Measurements from ENCODE around the gene OTOGL.

The OTOGL gene

DNA sequence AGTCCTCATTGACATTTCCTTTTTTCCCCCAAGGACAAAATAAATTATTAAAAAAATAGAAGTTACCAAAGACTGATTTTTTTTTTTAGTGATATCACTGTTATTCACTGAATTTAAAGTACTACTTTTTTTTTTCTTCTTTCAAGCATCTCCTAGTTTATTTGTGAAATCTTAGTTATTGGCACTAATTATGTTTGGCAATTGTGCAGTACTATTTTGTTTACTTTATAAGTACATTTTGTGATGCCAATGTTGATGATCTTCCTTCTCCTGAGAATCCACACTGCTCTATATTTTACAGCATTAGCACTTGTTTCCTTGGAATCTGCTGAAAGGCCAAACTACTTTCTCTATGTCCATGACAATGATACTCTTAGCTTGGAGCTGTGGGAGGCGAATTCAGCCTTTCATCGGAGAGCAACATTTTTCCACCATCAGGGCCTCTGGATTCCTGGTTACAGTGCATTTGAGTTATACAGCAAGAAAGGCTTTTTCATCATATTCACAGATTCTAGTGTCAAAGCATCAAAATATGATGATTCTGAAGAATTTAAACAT is 220.9 kb downstream of the OTOGL start:
- TF ChIP-seq, protein P1, sequence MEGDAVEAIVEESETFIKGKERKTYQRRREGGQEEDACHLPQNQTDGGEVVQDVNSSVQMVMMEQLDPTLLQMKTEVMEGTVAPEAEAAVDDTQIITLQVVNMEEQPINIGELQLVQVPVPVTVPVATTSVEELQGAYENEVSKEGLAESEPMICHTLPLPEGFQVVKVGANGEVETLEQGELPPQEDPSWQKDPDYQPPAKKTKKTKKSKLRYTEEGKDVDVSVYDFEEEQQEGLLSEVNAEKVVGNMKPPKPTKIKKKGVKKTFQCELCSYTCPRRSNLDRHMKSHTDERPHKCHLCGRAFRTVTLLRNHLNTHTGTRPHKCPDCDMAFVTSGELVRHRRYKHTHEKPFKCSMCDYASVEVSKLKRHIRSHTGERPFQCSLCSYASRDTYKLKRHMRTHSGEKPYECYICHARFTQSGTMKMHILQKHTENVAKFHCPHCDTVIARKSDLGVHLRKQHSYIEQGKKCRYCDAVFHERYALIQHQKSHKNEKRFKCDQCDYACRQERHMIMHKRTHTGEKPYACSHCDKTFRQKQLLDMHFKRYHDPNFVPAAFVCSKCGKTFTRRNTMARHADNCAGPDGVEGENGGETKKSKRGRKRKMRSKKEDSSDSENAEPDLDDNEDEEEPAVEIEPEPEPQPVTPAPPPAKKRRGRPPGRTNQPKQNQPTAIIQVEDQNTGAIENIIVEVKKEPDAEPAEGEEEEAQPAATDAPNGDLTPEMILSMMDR (IDR thresholded peaks at IDR 0.05; ENCODE audit: extremely low read depth, missing control alignments) = no peak
- no peak for DNase-seq (ENCODE audit: low spot score)

DNA sequence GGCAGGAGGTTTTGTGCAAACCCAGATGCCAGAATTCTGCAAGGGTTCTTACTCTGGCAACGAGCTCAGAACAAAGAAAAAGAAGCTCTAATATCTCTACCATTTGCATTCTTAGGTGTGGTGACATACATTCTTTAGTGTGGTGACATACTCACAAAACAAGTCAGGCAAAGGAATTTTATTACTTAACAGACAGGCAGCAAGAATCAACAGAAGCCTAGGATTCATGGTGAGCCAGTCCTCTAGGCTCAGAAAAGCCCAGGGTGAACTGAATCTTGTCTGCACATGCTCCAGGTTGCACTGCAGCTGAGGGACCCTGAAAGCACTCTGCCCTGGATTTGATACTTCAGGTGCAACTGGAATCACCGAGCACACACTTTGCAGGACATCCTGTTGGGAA is 222.3 kb downstream of the OTOGL start:
- TF ChIP-seq, protein P1 (IDR thresholded peaks at IDR 0.05; ENCODE audit: extremely low read depth, missing control alignments) = no peak
- DNase-seq (ENCODE audit: low spot score) = no peak

DNA sequence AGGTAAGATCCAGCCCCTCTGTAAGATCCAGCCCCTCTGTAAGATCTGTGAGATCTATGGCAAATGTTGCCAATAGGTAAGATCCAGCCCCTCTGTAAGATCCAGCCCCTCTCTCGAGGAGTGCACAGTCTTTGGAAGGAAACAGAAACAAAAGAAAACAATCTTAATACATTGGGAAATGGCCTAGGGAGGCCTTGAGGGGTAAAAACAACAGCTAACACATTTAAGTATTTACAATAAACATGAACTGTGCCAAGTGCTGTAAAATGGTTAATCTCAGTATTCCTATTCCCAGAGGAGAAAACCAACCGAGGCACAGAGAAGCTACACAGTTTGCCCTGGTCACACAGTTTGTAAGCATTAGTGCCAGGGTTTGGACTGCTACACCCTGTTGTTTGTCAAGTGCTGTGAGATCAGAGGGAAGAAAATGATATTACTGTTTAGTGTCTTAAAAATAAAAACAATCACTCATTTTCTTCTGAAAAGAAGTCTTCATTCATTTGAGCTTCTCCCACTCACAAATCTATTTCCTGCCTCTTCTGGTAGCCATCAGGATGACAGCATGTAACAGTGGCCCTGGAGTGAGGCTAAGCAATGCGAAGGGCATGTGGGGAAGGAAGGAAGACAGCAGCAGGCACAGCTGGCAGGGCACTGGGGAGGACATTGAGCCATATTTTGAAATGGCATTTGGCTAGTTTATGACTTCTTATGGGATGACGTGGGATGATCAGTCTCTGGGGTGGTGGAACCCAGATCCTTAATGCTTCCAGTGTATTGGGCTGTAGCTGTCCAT is 226.0 kb downstream of the OTOGL start:
- DNase-seq (ENCODE audit: low spot score) = no peak

DNA sequence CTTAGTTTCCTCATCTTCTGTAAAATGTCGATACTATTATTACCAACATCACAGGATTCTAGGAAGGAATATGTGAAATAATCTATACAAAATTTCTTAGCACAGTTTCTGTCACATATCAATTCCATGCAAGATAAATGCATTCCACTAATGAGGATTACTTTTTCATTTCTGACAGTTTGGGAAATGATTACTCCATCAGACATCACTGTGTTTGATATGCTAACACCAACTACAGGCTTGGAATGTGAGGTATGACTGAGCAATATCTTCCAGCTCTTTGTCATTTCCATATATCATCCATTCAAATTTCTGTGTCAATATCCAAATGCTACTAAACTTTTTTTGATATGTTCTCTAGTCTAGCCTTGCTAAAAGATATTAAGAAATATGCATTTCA is 233.5 kb downstream of the OTOGL start:
- no peak for DNase-seq (ENCODE audit: low spot score)
- TF ChIP-seq, protein P1 (IDR thresholded peaks at IDR 0.05; ENCODE audit: extremely low read depth, missing control alignments) = no peak

More for the DNA sequence above, 226.0 kb downstream of the OTOGL start:
- TF ChIP-seq, protein P1 (IDR thresholded peaks at IDR 0.05; ENCODE audit: extremely low read depth, missing control alignments) = no peak

DNA sequence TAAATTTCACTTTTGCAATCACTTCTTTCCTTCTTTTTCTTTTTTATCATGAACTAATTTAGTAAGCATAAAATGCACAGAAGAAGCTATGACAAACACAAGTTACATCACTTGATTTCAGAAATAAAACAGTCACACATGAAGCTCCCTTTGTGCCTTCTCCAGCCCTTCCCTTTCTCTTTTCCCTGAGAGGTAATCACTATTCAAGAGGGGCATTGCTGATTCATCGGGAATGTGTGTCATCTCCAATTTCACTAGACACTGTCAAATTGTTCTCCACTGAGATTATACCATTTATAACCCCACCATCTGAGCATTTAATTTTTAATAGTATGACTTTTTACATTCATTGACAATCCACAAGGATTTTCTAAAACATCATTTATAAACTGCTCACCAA is 253.1 kb downstream of the OTOGL start:
- no peak for DNase-seq (ENCODE audit: low spot score)
- TF ChIP-seq, protein P1 (IDR thresholded peaks at IDR 0.05; ENCODE audit: extremely low read depth, missing control alignments) = no peak

DNA sequence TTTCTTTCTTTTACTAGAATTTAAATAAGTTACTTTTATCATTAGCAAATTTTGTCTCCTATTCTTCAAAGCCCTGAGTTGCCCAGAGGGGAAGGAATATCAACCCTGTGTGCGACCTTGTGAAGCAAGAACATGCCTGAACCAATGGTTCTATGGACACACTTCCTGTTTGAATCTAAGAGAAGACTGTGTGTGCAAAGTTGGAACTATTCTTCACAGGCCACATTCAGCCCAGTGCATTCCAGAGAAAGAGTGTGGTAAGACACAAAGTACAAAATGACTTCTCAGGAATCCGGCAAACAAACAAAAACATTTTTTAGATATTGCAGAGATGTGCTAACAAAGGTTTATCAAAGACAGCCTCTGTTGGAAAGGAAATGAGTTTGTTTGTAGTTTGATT is 253.9 kb downstream of the OTOGL start:
- TF ChIP-seq, protein P1 (IDR thresholded peaks at IDR 0.05; ENCODE audit: extremely low read depth, missing control alignments) = no peak
- no peak for DNase-seq (ENCODE audit: low spot score)

DNA sequence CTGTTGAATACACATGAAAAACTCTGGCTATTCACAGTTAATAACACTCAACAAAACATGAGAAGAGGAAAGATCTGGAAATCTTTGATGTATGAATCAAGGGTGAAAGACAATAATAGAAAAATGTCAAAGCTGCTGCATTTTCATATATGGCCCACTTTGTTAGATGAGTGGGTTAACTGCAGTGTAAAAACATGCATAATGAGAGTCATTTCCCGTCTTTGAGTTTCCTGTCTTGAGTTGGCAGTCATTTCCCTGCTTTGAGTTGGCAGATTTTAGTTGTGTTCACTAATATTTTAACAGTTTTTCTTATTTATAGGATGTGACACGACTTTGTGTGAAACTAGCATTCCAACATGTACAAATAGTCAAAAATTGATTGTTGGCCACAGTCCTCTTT is 256.8 kb downstream of the OTOGL start:
- TF ChIP-seq, protein P1 (IDR thresholded peaks at IDR 0.05; ENCODE audit: extremely low read depth, missing control alignments) = no peak
- DNase-seq (ENCODE audit: low spot score) = no peak
